ENCODE data around the gene PSD2.

GRCh38 chr5:139869042-139869790 lies 73.6 kb downstream of the PSD2 start:
- TF ChIP-seq CTCF (IDR thresholded peaks at IDR 0.05; ENCODE audit: insufficient read depth, low read length, poor library complexity, severe bottlenecking) = no peak
- TF ChIP-seq EZH2phosphoT487 (conservative IDR thresholded peaks at IDR 0.05; ENCODE audit: low read length) = no peak
